Esophagus squamous epithelium (tissue), 5 donors: ENCODE measurements around the gene DLGAP4. TPM values are rescaled to one million over a fixed set of nuclear protein-coding genes. Genes with fewer than 3 reads are reported as not detected.
A peak's percentile ranks its signal among the peaks of the same experiment; 100 is the strongest.

Source experiments
- DNase-seq: peaks from one replicate; lab custom pipeline; 2025; lab: John Stamatoyannopoulos, UW
- H3K27ac ChIP-seq, 4 donors: fragments of 200-600 bp; sonication (generic); one replicate each; pipeline ENCODE4 v1.5.1; 2016 to 2019; ENCODE audit warnings: mild to moderate bottlenecking in 1 of 4
- H3K27me3 ChIP-seq, 4 donors: fragments of 200-600 bp; sonication (generic); 1 replicate in 3 of 4; 2 replicates in 1 of 4; pipeline versions ENCODE4 v1.5.1 to v1.6.0; 2017 to 2021; ENCODE audit warnings: antibody characterized with exemption in 1 of 4
- H3K36me3 ChIP-seq, 3 donors: fragments of 200-600 bp; sonication (generic); one replicate each; pipeline ENCODE4 v1.5.1; 2016 to 2019
- H3K4me1 ChIP-seq, 3 donors: fragments of 200-600 bp; sonication (generic); one replicate each; pipeline ENCODE4 v1.5.1; 2017 to 2019
- H3K4me3 ChIP-seq, 4 donors: fragments of 200-600 bp; sonication (generic); 1 replicate in 3 of 4; 2 replicates in 1 of 4; pipeline ENCODE4 v1.5.1; 2016 to 2019; ENCODE audit warnings: mild to moderate bottlenecking in 2 of 4, moderate library complexity in 1 of 4
- H3K9me3 ChIP-seq, 3 donors: fragments of 200-600 bp; sonication (generic); one replicate each; pipeline ENCODE4 v1.5.1; 2016 to 2019
- CTCF ChIP-seq, 6 experiments: fragments of 450-650 bp in 4 of 6; fragments of 200-600 bp in 2 of 6; sonication (generic) in 2 of 6; IDR thresholded peaks; one replicate each; pipeline ENCODE4 v1.5.1; 2016 to 2019; ENCODE audit warnings: antibody characterized with exemption in 6 of 6, mild to moderate bottlenecking in 4 of 6, moderate library complexity in 4 of 6
- POLR2A ChIP-seq, 4 donors: fragments of 450-650 bp; IDR thresholded peaks; one replicate each; pipeline ENCODE4 v1.6.1; 2017; ENCODE audit warnings: antibody characterized with exemption in 4 of 4, mild to moderate bottlenecking in 4 of 4, moderate library complexity in 3 of 4
- WGBS, 2 donors: methylation state at CpG; one replicate each; pipeline ENCODE4 v1.1.5; 2018; 5-methylcytosine and 5-hydroxymethylcytosine counted together
- intact Hi-C: fragments of 100-400 bp; cut with DNase I; formaldehyde crosslinking; loops from one replicate; pipeline ENCODE4 v1.15.0; 2022
- total RNA-seq, 4 donors: library from RNA; depleted of rRNA; stranded (reverse); fragments of >200 nt; gene quantifications; one replicate each; pipeline ENCODE4 v1.1.0, GENCODE V29; 2016
- donor health status: DM: yes; HTN: yes; CAD: no.

DLGAP4 gene
- total RNA-seq, 4 donors from 2014 or later = 9.4 to 40.4 (median 16.4) TPM

DNA sequence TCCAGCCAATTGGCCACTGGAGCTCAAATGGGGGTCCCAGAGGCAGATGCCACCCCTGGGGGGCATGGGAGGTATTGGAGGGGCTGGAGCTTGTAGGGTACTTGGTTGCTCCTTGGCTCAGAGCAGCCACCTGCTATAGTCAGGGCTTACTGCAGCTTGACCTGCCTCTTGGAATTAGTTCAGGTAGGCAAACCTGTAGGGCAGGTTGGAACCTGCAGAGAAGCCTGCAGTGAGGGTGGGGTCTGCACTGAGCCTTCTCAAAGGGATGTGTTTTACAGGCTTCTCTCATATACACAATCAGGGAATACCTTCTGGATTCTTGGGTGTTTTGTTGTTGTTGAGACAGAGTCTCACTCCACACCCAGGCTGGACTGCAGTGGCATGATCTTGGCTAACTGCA lies 141.0 kb downstream of the DLGAP4 start:
- Histone ChIP-seq H3K9me3 (no peaks in the 10 kb centered on the region), H3K4me1 (peaks cover 0 to 23% (median 5%) of the 10 kb centered on the region in 3 donors), H3K36me3 (no peaks in the 10 kb centered on the region), H3K27me3 (no peaks in the 10 kb centered on the region), H3K4me3 (no peak overlapping the region), H3K27ac (peak overlapping the region in 3 of 4 donors; percentile 4 to 68 (median 39))
- no peak for DNase-seq
- intact Hi-C loops = no loop called here
- TF ChIP-seq CTCF (IDR thresholded peaks at IDR 0.05) (no peak), POLR2A (IDR thresholded peaks at IDR 0.05) (no peak)

DNA sequence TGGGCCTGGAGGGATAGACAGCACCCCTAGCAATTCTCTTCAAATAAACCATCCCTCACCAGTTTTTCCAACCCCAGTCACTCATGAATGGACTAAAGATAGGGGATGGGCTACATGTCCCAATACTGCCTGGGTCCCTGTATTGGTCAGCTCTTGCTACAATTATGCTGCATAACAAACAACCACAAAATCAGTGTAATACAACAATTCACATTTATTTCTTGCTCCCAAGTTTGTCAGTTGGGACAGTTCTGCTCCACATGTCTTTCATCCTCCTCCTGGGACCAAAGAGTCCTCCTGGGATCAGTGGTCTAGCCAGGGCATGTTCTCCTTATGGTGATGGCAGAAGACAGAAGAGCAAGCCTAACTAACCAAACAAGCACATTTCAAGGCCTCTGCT lies 143.5 kb downstream of the DLGAP4 start:
- Histone ChIP-seq H3K4me3 (no peak overlapping the region), H3K9me3 (no peaks in the 10 kb centered on the region), H3K4me1 (peaks cover 0 to 27% (median 5%) of the 10 kb centered on the region in 3 donors), H3K27me3 (no peaks in the 10 kb centered on the region), H3K27ac (no peak overlapping the region), H3K36me3 (no peaks in the 10 kb centered on the region)
- TF ChIP-seq POLR2A (IDR thresholded peaks at IDR 0.05) = no peak
- TF ChIP-seq CTCF (IDR thresholded peaks at IDR 0.05) = no peak
- DNase-seq = no peak
- intact Hi-C loops = no loop called here

DNA sequence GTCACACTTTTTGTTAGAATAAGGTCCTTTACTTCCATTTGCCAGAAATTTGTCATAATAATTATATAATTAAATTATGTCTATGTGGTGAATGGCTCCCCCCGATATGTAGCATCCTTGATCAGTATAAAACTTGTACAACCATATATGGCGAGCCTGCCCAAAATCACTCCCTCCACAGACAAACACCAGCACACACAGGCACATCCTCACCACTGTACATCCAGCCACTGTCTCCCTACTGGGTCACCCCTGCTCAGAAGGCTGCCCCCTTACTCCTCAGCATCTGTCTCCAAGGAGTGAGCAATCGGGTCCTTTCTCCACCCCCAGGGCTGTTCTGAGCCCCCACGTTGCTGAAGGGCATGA lies 148.2 kb downstream of the DLGAP4 start:
- intact Hi-C loops = no loop called here
- H3K4me3 ChIP-seq = no peak overlapping the region
- WGBS, 2 donors = 44 to 64% methylated on average over 2 to 4 of the region's 4 CpGs
- H3K9me3 ChIP-seq = no peaks in the 10 kb centered on the region
- no peaks in the 10 kb centered on the region for H3K36me3 ChIP-seq
- no peaks in the 10 kb centered on the region for H3K27me3 ChIP-seq
- peaks cover 0 to 10% (median 0%) of the 10 kb centered on the region in 3 donors for H3K4me1 ChIP-seq
- DNase-seq = no peak
- no peak overlapping the region for H3K27ac ChIP-seq
- no peak for TF ChIP-seq POLR2A (IDR thresholded peaks at IDR 0.05)
- TF ChIP-seq CTCF (IDR thresholded peaks at IDR 0.05) = no peak

GRCh38 chr20:36454698-36455427 lies 148.7 kb downstream of the DLGAP4 start:
- H3K36me3 ChIP-seq = no peaks in the 10 kb centered on the region
- no peak for DNase-seq
- H3K27me3 ChIP-seq = no peaks in the 10 kb centered on the region
- TF ChIP-seq POLR2A (IDR thresholded peaks at IDR 0.05) = no peak
- TF ChIP-seq CTCF (IDR thresholded peaks at IDR 0.05) = no peak
- 25 to 47% methylated on average over 3 to 8 of the region's 9 CpGs for WGBS, 2 donors
- peaks cover 0 to 10% (median 0%) of the 10 kb centered on the region in 3 donors for H3K4me1 ChIP-seq
- intact Hi-C loops = no loop called here
- no peaks in the 10 kb centered on the region for H3K9me3 ChIP-seq
- H3K4me3 ChIP-seq = no peak overlapping the region
- H3K27ac ChIP-seq = no peak overlapping the region

- peaks cover 6 to 19% (median 6%) of the 10 kb centered on the region in 3 donors for H3K4me1 ChIP-seq
- no peaks in the 10 kb centered on the region for H3K27me3 ChIP-seq
- no peak overlapping the region for H3K27ac ChIP-seq
- 83 to 94% methylated on average over 7 to 8 of the region's 9 CpGs for WGBS, 2 donors
- no peak overlapping the region for H3K4me3 ChIP-seq
- H3K9me3 ChIP-seq = no peaks in the 10 kb centered on the region
- no peaks in the 10 kb centered on the region for H3K36me3 ChIP-seq
- no peak for DNase-seq
- intact Hi-C loops = no loop called here
- no peak for TF ChIP-seq CTCF (IDR thresholded peaks at IDR 0.05)
- TF ChIP-seq POLR2A (IDR thresholded peaks at IDR 0.05) = no peak
These were observed 150.0 kb downstream of the DLGAP4 start for GRCh38 chr20:36455972-36456625.
